HG02642 (cell line): Measurements from ENCODE around the gene IL17RB.

ENCODE experiments used
- ATAC-seq: cut with Tn5 transposase; IDR thresholded peaks from one replicate; pipeline ENCODE4 v1.9.1; 2021; ENCODE audit warnings: mild to moderate bottlenecking; ENCODE audit not compliant: unreplicated experiment, poor library complexity

Gene IL17RB, protein sequence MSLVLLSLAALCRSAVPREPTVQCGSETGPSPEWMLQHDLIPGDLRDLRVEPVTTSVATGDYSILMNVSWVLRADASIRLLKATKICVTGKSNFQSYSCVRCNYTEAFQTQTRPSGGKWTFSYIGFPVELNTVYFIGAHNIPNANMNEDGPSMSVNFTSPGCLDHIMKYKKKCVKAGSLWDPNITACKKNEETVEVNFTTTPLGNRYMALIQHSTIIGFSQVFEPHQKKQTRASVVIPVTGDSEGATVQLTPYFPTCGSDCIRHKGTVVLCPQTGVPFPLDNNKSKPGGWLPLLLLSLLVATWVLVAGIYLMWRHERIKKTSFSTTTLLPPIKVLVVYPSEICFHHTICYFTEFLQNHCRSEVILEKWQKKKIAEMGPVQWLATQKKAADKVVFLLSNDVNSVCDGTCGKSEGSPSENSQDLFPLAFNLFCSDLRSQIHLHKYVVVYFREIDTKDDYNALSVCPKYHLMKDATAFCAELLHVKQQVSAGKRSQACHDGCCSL

DNA sequence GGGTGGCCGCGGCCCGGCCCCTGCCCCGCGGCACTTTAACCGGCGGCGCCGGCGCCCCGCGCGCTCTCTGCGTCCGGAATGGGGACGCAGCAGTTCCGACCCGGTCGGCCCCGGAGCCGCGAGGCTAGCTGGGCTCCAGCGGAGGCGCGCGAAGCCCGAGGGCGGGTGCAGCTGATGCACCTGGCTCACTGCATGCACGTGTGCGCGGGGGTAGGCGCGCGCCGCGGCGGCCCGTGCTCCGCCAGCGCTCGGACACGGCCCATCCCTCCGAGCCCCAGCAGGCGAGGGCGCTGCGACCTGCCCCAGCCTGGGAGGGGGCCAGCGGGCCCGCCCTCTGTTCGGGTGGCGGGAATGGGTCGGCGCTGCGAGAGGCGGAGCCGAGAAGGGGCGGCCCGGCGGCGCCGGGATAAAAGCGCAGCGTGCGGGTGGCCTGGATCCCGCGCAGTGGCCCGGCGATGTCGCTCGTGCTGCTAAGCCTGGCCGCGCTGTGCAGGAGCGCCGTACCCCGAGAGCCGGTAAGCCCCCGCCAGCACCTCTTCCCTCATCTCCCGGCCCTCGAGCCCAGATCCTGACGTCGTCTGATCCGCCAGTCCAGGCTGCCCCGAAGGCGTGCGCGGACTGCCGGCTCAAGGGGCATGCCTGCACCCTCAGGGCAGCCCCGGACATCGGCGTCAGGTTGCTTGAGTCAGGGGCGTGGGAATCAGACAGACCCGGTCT, at the start of gene IL17RB, which contains the start of gene CHDH:
IL17RB (plus strand) TSS at position 435 of the 717 bp plus-strand sequence; CDS start at position 456, 21 bp downstream.
CHDH (minus strand) TSS at position 286 of the 717 bp plus-strand sequence. CDS start 22,411 bp downstream, outside the sequence.
- ATAC-seq, result peak; percentile 51

DNA sequence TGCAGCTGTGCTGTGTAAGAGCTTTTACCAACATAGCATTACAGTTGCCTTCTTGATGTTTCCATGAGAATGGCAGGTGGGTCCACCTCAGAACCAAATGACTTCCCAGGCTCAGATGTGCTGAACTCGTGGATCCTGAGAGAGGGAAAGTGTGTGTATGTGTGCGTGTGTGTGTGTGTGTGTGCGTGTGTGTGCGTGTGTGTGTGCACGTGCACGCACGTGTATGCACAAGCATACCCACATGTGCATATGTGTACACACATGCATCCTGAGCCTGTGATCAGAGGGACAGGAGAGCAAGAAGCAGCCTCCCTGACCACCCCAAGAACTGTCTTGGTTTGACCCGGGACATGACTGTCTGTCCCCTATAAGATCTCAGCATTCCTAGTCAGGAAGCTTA, 48.2 kb upstream of the IL17RB start:
- no peak for ATAC-seq

DNA sequence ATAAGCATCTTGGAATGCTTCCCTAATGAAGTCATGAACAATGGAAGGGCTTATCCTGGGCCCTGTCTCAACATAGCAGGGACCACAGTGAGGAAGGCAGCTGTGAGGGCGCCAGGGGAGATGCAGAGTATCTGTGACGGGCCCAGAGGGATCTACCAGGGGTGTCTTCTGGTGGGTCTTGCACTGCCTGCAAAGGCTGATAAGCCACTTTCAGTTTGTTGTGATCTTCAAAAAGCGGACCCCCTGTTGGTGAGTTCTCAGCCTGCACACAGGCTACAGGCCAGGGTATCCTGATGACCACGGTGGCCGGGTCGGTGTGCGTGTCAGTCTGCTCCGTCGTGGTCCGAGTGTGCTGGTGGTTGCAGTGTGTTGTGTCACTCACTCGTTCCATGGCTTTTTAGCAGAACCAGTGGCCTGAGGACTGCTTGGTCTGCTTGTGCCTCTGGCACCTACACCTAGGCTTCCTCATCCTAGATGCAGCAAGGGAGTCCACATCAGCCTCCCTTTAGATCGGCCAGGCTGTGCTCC, 47.0 kb upstream of the IL17RB start:
- ATAC-seq, result no peak

DNA sequence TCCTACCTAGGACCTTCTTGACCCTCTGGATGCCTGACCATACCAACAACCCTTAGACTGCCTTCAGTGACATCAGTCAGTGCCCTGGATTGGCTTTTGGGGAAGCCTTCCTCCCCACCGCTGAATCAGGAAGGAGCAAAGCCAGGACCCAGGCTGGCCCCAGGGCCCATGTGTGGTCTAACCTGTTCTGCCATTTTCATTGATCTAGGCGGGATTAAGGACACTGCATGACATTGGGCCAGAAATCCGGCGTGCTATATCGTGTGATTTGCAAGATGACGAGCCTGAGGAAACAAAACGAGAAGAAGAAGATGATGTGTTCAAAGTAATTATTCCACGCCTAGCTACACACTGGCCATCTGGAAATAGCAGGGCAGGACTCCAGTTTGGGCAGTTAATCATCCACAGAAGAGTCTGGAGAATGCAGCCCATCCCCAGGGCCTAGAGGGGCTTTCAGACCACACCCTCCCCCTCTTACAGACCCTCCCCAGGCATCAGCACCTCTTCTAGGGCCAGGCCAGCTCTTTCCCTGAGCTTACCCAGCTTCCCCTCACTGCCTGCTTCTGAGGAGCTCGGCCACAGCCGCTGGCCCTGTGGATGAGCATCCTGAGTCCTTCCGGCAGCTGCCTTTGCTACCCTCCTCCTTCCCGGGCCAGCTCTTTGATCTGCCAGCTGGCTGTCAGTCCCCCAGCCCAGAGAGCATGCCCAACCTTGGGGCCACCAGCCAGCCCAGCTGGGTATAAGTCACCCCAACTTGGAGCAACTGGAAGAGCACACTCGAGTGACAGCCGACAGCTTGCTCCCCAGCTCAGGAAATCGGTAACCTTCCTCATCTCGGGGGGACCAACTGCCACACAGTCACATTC, 46.1 kb upstream of the IL17RB start:
- ATAC-seq, result no peak

DNA sequence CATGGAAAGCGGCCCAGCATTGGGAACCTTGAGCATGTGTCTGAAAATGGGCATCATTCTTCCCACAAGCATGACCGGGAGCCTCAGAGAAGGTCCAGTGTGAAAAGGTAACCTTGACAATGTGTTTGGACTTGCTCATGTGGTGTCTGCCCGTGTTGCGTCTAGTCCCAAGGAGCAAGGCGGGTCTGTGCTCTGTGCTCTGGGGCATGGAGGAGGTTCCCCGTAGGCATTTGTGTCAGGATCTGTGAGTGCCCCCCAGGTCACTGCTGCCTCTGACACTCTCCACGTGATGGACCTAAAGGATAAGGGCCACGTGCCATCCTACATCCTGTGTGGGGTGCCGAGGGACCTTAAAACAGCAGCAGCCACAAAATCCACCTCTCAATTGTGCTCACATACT, 45.0 kb upstream of the IL17RB start:
- ATAC-seq, result no peak

DNA sequence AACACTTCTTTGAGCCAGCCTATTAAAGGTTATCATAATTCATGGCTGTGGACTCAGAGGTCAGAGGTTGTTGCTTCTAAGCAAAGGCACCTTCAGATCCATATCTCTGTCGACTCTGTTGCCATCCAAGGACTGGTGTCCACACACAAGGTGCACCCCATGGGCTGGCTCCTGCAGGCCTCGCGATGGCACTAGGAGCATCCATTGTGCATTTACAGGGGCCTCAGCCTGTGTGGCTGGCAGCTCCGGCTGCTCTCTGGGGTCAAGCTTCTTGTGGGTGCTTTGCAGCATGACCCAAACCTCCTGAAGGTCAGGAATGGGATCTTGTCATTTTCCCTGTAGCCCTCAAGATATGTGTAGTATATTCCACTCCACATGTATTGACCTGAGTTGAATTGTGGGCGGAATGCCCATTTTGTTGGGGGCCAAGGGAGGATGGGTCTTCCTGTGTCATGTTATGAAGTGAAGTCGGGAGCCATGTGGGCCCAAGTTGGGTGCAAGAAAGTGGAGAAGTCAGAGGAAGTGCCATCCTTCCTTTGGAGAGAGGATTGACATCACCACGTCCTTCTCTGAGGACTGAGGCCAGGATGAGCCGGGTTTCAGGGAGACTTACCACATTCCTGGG, 44.0 kb upstream of the IL17RB start:
- ATAC-seq, result no peak

DNA sequence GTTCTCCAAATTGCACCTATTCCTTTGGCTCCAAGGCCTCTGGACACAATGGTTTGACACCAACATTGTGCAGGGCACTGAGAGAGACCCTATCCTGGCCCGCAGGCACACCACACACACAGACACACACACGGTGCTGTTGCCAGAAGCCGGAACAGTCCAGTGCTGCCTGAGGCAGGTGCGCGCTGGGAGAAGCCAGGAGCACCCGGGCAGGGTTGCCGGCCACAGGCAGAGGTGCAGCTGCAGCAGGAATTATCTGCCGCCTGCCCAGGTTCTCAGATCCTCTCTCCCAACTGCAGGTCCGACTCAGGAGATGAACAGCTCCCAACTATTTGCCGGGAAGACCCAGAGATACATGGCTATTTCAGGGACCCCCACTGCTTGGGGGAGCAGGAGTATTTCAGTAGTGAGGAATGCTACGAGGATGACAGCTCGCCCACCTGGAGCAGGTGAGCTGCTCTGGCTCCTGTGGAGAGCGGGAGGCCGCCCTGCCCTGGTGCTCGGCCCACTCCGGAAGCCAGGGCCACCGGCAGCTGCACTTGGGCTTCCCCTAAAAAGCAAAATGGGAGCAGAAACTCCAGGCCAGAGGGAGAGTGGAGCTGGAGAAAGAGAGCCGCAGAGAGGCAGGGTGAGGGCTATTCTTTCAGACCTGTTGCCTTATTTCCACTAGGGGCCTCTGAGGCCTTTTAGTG, 43.1 kb upstream of the IL17RB start:
- ATAC-seq, result no peak

DNA sequence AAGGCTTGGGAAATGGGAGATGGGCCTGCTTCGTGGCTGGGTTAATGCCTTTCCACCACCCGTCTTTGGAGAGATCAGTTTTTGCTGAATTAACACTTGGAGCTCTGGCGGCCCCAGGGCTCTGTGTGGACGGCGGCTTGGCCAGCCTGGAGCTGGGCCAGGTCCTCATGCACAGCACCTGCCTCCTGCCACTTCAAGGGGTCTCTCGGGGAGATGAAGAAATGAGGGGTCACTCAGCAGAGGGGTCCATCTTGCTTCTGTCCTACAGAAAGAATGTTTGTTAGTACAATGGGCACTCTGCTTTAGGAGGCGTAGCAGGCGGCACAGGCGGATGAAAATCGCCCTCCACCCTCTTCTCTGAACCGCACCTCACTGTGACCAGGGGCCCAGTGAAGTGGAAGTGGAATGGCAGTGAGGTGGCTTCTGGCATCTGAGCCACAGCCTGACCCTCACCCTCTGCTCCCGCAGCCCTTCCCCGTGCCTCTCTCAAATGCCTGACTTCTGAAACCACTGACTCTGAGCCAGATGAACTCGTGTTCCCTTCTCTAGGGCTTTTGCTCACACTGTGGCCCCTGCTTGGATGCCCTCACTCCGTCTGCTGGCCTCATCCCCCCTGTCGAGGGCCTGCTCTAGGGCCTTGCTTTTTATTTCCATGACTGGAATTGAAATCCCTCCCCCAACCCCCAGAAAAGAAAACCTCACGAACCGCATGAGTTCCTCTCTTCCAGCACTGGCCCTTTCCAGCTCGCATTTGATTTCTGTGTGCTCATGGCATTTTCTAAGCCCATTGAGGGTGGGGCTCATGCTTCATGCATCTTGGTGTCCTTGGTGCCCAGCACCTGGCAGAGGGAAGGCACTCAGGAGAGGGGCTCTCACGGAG, 42.3 kb upstream of the IL17RB start:
- ATAC-seq, result no peak

DNA sequence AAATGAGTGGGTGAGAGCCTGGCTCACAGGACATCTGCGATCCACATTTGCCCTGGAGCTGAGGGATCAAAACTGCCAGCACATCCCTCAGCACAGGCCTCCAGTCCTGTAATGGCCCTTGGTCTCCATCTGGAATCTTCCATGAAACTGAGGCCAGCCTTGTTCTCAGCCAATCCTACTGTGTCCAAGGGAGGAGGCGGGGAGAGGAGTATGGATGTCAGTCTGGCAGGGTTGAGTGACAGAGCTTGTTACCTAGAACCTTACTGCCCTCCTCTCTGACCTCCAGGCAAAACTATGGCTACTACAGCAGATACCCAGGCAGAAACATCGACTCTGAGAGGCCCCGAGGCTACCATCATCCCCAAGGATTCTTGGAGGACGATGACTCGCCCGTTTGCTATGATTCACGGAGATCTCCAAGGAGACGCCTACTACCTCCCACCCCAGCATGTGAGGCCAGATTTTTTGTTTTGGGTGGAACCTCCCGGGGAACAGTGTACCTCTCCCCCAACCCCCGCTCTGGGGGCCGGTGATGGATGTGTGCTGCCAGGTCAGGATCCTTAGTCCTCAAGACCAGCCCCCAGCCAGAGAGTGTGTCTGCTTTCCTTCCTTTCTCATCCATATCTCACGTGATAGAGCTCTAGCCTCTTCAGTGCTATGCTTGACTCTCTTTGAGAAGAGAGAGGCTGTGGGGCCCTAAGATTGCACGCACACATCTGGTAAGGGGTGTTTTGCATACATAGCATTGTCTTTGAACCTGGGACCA, 41.5 kb upstream of the IL17RB start:
- peak; percentile 68 for ATAC-seq

DNA sequence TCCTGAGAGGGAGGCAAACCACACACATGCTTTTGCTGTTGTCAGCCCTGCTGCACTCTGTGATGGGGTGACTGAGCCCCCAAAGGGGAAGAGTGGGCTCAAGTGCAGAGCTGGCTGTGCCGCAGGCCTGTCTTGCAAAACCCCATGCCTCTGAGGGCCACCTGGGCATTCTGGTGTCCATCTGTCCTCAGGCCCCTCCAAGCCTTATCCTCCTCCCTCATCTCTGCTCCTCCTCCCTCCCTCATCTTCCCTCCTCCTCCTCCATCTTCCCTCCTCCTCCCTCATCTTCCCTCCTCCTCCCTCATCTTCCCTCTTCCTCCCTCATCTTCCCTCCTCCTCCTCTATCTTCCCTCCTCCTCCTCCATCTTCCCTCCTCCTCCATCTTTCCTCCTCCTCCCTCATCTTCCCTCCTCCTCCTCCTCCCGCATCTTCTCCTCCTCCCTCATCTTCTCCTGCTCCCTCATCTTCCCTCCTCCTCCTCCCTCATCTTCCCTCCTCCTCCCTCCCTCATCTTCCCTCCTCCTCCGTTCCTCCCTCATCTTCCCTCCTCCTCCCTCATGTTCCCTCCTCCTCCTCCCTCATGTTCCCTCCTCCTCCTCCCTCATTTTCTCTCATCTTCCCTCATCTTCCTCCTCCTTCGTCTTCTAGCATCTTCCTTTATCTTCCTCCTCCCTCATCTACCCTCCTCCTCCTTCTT, 40.8 kb upstream of the IL17RB start:
- no peak for ATAC-seq

DNA sequence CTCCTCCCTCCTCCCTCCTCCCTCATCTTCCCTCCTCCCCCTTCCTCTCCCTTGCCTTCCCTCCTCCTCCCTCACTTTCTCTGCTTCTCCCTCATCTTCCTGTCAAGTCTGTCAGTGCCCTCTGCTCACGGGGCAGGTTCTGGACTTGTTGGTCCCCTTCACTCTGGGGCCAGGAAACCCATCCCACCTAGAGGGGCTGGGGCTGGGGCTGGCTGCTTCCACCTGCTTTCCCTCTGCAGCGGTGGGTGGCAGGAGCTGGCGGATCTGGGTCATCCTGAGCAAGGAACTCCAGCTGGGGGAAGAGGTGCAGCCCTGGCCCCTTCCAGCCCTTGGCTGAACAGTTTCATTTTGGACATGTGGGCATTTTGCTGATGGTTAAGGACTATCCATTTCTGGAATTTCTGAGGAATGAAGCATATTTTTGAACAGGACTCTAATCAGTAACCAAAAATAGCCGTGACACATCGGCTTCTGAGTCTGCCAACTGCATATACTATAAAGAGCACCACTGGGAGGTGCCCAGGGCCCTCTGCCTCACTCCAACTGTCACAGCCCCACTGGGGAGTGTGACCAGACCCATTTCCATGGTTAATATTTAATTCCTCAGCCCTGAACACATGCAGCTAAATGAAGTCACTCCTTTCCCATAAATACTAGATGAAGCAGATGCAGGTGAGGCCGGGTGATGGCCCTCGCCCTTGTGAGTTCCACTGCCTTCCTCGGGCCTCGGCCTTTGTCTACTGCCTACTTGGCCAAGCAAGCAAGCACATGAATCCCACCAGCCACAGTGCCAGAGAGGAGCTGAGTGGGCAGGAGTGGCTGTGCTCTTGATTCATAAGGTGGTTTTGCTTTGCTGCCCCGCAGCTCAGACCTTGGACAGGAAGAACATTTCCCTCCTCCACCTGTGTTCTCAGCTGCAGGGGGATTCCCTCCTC, 39.9 kb upstream of the IL17RB start:
- ATAC-seq, result peak; percentile 54

DNA sequence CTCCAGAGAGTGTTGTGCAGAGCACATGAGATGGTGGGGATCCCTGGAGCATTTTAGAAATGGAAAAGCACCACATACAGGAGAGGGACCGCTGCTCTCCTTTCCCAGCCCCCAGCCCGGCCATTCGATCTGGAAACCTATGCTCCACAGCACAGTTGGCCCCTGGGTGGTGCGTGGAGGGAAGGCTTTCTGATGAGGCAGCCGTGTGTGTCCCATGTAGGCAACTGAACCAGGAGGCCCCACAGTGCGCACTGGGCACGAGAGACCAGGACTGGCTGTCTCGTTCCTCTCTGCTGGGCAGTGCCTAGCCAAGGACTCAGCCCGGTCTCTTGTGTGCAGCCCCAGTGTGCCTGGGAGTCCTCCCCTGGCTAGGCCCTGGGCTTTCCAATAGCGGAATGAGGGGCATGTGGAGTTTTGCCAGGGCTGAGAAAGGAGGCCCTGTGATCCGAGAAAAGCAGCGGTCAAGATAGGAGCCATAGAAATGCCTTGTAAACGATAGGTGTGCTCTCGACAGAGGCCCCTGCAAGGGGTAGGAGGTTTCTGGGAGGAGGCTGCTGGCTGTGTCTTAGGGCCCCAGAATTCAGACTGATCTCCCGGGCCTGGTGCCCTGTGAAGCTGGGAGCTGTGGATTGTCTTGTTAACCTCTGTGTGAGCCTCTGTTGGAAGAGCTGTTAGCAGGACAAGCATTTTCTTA, 39.1 kb upstream of the IL17RB start:
- ATAC-seq, result peak; percentile 9

DNA sequence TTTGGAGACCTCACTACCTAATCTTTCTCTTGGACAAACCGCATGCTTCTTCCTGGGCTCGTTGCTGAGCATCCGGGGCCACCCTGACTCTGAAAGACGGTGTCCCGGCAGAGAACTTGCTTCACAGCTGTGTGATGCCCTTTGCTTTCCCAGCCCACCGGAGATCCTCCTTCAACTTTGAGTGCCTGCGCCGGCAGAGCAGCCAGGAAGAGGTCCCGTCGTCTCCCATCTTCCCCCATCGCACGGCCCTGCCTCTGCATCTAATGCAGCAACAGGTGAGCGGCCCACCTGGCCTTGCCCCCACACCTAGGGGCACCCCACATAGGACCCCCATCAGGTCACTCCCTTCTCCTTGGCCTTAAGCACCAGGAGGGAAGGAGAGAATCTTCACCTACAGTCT, 37.9 kb upstream of the IL17RB start:
- ATAC-seq, result no peak

DNA sequence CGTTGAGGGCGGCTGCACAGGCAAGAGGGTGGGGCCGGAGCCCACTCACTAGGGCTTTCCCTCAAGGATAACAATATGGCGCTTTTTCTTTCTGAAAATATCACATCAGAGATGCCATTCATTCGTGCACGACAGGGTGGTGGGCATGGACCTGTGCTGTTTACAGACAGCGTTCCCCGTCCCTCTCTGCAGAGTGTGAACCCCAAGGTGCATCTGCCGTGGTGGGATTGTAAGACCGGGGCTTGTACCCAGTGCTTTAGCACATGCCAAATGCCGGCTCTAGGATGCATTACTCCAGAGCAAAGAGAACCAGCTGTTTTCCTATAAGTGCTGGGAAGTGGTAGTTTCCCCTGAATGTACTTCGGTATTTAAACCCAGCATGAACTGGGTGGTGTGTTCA, 37.1 kb upstream of the IL17RB start:
- no peak for ATAC-seq

DNA sequence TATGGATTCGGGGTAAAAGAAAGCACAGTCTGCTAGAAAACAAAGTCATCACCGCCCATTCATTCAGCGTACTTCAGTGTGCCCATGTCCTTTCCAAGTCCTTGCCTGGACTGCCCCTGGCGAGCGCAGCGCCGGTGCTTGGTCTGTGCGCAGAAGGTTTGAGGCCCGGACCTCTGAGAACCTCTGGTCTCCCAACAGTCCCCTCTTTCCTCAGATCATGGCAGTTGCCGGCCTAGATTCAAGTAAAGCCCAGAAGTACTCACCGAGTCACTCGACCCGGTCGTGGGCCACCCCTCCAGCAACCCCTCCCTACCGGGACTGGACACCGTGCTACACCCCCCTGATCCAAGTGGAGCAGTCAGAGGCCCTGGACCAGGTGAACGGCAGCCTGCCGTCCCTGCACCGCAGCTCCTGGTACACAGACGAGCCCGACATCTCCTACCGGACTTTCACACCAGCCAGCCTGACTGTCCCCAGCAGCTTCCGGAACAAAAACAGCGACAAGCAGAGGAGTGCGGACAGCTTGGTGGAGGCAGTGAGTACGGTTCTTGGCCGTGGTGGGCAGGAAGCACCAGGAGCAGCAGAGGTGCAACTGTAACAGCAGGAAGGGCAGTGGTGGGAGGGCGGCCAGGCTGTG, 36.5 kb upstream of the IL17RB start:
- no peak for ATAC-seq
